Epidermal melanocyte (primary cell): ENCODE measurements around the gene SLC25A26.
A peak's percentile ranks its signal among the peaks of the same experiment; 100 is the strongest.
"Not testable (repeated sequence)": the region's sequence is repeated elsewhere in the genome, so short reads cannot be mapped to it uniquely, and the experiment has no call there.

Experiments used
- DNase-seq: peaks from one replicate; pipeline ENCODE4 v3.0.0; 2011; ENCODE audit warnings: low spot score; ENCODE audit not compliant: insufficient read length

The SLC25A26 gene

GRCh38 chr3:66269411-66269810 lies 48.6 kb downstream of the SLC25A26 start:
- no peak for DNase-seq

- DNase-seq: no peak
Observed at GRCh38 chr3:66270288-66270687, 49.5 kb downstream of the SLC25A26 start.

- DNase-seq: no peak
Observed at GRCh38 chr3:66270701-66271100, 49.9 kb downstream of the SLC25A26 start.

- no peak for DNase-seq
Observed at GRCh38 chr3:66271231-66271630, 50.4 kb downstream of the SLC25A26 start.

GRCh38 chr3:66272016-66272415 lies 51.2 kb downstream of the SLC25A26 start:
- DNase-seq: no peak

- not testable (repeated sequence) for DNase-seq
Observed at GRCh38 chr3:66274837-66275236, 54.0 kb downstream of the SLC25A26 start.

- peak; percentile 42 for DNase-seq
Observed at GRCh38 chr3:66276705-66277274, 56.0 kb downstream of the SLC25A26 start.

- DNase-seq: no peak
Observed at GRCh38 chr3:66279168-66279567, 58.4 kb downstream of the SLC25A26 start.

- no peak for DNase-seq
Observed at GRCh38 chr3:66280304-66280703, 59.5 kb downstream of the SLC25A26 start.

- not testable (repeated sequence) for DNase-seq
Observed at GRCh38 chr3:66291922-66292321, 71.1 kb downstream of the SLC25A26 start.

GRCh38 chr3:66297260-66297873 lies 76.6 kb downstream of the SLC25A26 start:
- DNase-seq: no peak

- DNase-seq: no peak
Observed at GRCh38 chr3:66297900-66298299, 77.1 kb downstream of the SLC25A26 start.

GRCh38 chr3:66298591-66298990 lies 77.8 kb downstream of the SLC25A26 start:
- DNase-seq: no peak

- DNase-seq: not testable (repeated sequence)
Observed at GRCh38 chr3:66299085-66299484, 78.3 kb downstream of the SLC25A26 start.

- no peak for DNase-seq
Observed at GRCh38 chr3:66299891-66300290, 79.1 kb downstream of the SLC25A26 start.

GRCh38 chr3:66302288-66302687 lies 81.5 kb downstream of the SLC25A26 start:
- DNase-seq: no peak

GRCh38 chr3:66303491-66303901 lies 82.7 kb downstream of the SLC25A26 start:
- DNase-seq: no peak

GRCh38 chr3:66304293-66304692 lies 83.5 kb downstream of the SLC25A26 start:
- no peak for DNase-seq

GRCh38 chr3:66306086-66306485 lies 85.3 kb downstream of the SLC25A26 start:
- DNase-seq: not testable (repeated sequence)

- DNase-seq: not testable (repeated sequence)
Observed at GRCh38 chr3:66306991-66307390, 86.2 kb downstream of the SLC25A26 start.

- no peak for DNase-seq
Observed at GRCh38 chr3:66312039-66312438, 91.2 kb downstream of the SLC25A26 start.

GRCh38 chr3:66314455-66314854 lies 93.7 kb downstream of the SLC25A26 start:
- DNase-seq: no peak

- DNase-seq: no peak
Observed at GRCh38 chr3:66317750-66318376, 97.1 kb downstream of the SLC25A26 start.
